Endodermal cell (in vitro differentiated cells): ENCODE data around the gene CASQ2. TPM values are rescaled to one million over a fixed set of nuclear protein-coding genes. Genes with fewer than 3 reads are reported as not detected.

Experiments used
- DNase-seq: peaks from one replicate; pipeline ENCODE4 v3.0.0-alpha.2; 2017
- H3K27ac ChIP-seq: 2 replicates; pipeline ENCODE4 v1.5.1; 2013; ENCODE audit warnings: mild to moderate bottlenecking, low read depth, low read length, moderate library complexity
- H3K27me3 ChIP-seq: 2 replicates; pipeline ENCODE4 v1.6.1; 2013; ENCODE audit warnings: mild to moderate bottlenecking, low read length, moderate library complexity; ENCODE audit not compliant: insufficient read depth, control insufficient read depth, poor library complexity, severe bottlenecking
- H3K36me3 ChIP-seq: 2 replicates; pipeline ENCODE4 v1.7.0; 2013; ENCODE audit warnings: mild to moderate bottlenecking, low read length, moderate library complexity; ENCODE audit not compliant: control insufficient read depth, insufficient read depth
- H3K4me1 ChIP-seq: one replicate; pipeline ENCODE4 v1.7.0; 2013; ENCODE audit warnings: low read length; ENCODE audit not compliant: control insufficient read depth, insufficient read depth
- H3K4me3 ChIP-seq: 2 replicates; pipeline ENCODE4 v1.5.1; 2013; ENCODE audit warnings: mild to moderate bottlenecking, low read length, moderate library complexity
- H3K9ac ChIP-seq: 2 replicates; pipeline ENCODE4 v1.6.1; 2013; ENCODE audit warnings: mild to moderate bottlenecking, low read length, moderate library complexity; ENCODE audit not compliant: poor library complexity, severe bottlenecking; ENCODE audit errors: extremely low read depth
- H3K9me3 ChIP-seq: 2 replicates; pipeline ENCODE4 v1.6.1; 2013; ENCODE audit warnings: mild to moderate bottlenecking, low read length, moderate library complexity; ENCODE audit not compliant: control insufficient read depth
- H3K27ac Mint-ChIP-seq: 2 replicates; pipeline ENCODE4 v1.8.0; 2020; ENCODE audit warnings: mixed read lengths
- H3K27me3 Mint-ChIP-seq: 2 replicates; pipeline ENCODE4 v1.8.0; 2021; ENCODE audit warnings: mild to moderate bottlenecking, mixed read lengths; ENCODE audit not compliant: insufficient read depth
- H3K36me3 Mint-ChIP-seq: 2 replicates; pipeline ENCODE4 v1.8.0; 2020; ENCODE audit warnings: low read depth, mixed read lengths
- H3K4me1 Mint-ChIP-seq: 2 replicates; pipeline ENCODE4 v1.8.0; 2020; ENCODE audit warnings: mixed read lengths
- H3K4me3 Mint-ChIP-seq: 2 replicates; pipeline ENCODE4 v1.8.0; 2020; ENCODE audit warnings: mild to moderate bottlenecking, moderate library complexity, mixed read lengths
- H3K9me3 Mint-ChIP-seq: 2 replicates; pipeline ENCODE4 v1.8.0; 2020; ENCODE audit warnings: mild to moderate bottlenecking, mixed read lengths
- CTCF ChIP-seq: fragments of 200-600 bp; sonication (generic); conservative IDR thresholded peaks from 2 replicates; pipeline ENCODE4 v1.5.0; 2021; ENCODE audit warnings: antibody characterized with exemption, mild to moderate bottlenecking
- WGBS, 2 experiments: methylation state at CpG; one replicate each; pipeline versions ENCODE4 v1.1.5 to v1.1.7; 2013; ENCODE audit warnings: missing lambda C conversion rate in 2 of 2, mixed read lengths in 1 of 2; ENCODE audit not compliant: insufficient coverage in 1 of 2, insufficient read length in 1 of 2; 5-methylcytosine and 5-hydroxymethylcytosine counted together
- total RNA-seq, 2 donors: library from RNA; stranded (reverse); fragmentation: NEBNext Ultra II Directional in 1 of 2; extraction: Animal tissue kit (Norgen Biotek cat#: 25700) in 1 of 2; gene quantifications; 2 replicates in 1 of 2; 3 replicates in 1 of 2; pipeline ENCODE4 v1.2.1, GENCODE V29; 2021

Gene CASQ2
- total RNA-seq, 2 donors from 2014 or later = not detected

- no peaks in the 10 kb centered on the region for H3K36me3 ChIP-seq
- WGBS, 2 experiments = 86 to 93% methylated on average over 2 to 3 of the region's 3 CpGs
- H3K9ac ChIP-seq = no peak overlapping the region
- Mint-ChIP-seq H3K27ac (no peak overlapping the region), H3K4me3 (no peak overlapping the region), H3K4me1 (no peaks in the 10 kb centered on the region), H3K27me3 (no peaks in the 10 kb centered on the region), H3K9me3 (no peaks in the 10 kb centered on the region), H3K36me3 (no peaks in the 10 kb centered on the region)
- TF ChIP-seq CTCF = no peak
- DNase-seq = no peak
- no peak overlapping the region for H3K4me3 ChIP-seq
- H3K9me3 ChIP-seq = no peaks in the 10 kb centered on the region
- no peaks in the 10 kb centered on the region for H3K4me1 ChIP-seq
- no peaks in the 10 kb centered on the region for H3K27me3 ChIP-seq
- no peak overlapping the region for H3K27ac ChIP-seq
Observed at GRCh38 chr1:115726161-115726560, 42.4 kb downstream of the CASQ2 start.

- 80 to 91% methylated on average over 1 to 2 of the region's 2 CpGs for WGBS, 2 experiments
- Histone ChIP-seq H3K9ac (no peak overlapping the region), H3K36me3 (no peaks in the 10 kb centered on the region), H3K4me3 (no peak overlapping the region), H3K4me1 (no peaks in the 10 kb centered on the region), H3K27me3 (no peaks in the 10 kb centered on the region), H3K27ac (no peak overlapping the region), H3K9me3 (no peaks in the 10 kb centered on the region)
- DNase-seq = no peak
- Mint-ChIP-seq H3K4me3 (no peak overlapping the region), H3K27ac (no peak overlapping the region), H3K4me1 (no peaks in the 10 kb centered on the region), H3K36me3 (no peaks in the 10 kb centered on the region), H3K9me3 (no peaks in the 10 kb centered on the region), H3K27me3 (no peaks in the 10 kb centered on the region)
- TF ChIP-seq CTCF = no peak
Observed at GRCh38 chr1:115725600-115725999, 42.9 kb downstream of the CASQ2 start.

GRCh38 chr1:115723756-115724155, 44.8 kb downstream of the CASQ2 start:
- no peaks in the 10 kb centered on the region for H3K4me1 ChIP-seq
- TF ChIP-seq CTCF = no peak
- no peak for DNase-seq
- Mint-ChIP-seq H3K9me3 (no peaks in the 10 kb centered on the region), H3K4me3 (no peak overlapping the region), H3K4me1 (no peaks in the 10 kb centered on the region), H3K27ac (no peak overlapping the region), H3K36me3 (no peaks in the 10 kb centered on the region), H3K27me3 (no peaks in the 10 kb centered on the region)
- no peak overlapping the region for H3K27ac ChIP-seq
- 88 to 93% methylated on average over 4 to 5 of the region's 5 CpGs for WGBS, 2 experiments
- H3K36me3 ChIP-seq = no peaks in the 10 kb centered on the region
- H3K4me3 ChIP-seq = no peak overlapping the region
- H3K27me3 ChIP-seq = no peaks in the 10 kb centered on the region
- H3K9me3 ChIP-seq = no peaks in the 10 kb centered on the region
- no peak overlapping the region for H3K9ac ChIP-seq
